ENCODE data around the gene ELP2.

Gene ELP2

DNA sequence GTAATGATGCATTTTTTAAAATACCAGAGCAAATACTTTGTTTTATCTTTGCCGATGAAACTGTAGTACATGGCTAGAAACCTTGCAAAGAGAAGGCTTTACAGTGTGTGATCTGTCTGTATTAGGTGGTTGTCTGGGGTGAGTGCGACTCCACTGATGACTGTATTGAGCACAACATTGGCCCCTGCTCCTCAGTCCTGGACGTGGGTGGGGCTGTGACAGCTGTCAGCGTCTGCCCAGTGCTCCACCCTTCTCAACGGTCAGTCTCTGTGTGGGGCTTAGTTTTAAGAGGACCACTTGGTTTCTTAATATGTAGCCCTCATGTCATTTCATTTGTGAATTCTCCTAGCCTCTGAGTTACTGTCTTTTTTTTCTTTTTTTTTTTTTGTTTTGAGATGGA, 40.2 kb downstream of the ELP2 start:
- H3K9ac ChIP-seq (ENCODE audit: low read depth in 1 of 2, low read length in 2 of 2): no peak overlapping the region
- H3K27ac ChIP-seq (ENCODE audit: low read depth in 2 of 2, low read length in 2 of 2): no peak overlapping the region
- H3K4me3 ChIP-seq (ENCODE audit: low read length in 2 of 2): no peak overlapping the region
- no peaks in the 10 kb centered on the region for H3K27me3 ChIP-seq (ENCODE audit: control insufficient read depth in 2 of 2, insufficient read depth in 2 of 2, low read length in 2 of 2)
- no peaks in the 10 kb centered on the region for H3K4me1 ChIP-seq (ENCODE audit: control insufficient read depth in 2 of 2, insufficient read depth in 2 of 2, low read length in 2 of 2)
- peaks cover 28 to 64% of the 10 kb centered on the region in 2 donors for H3K36me3 ChIP-seq (ENCODE audit: control insufficient read depth in 2 of 2, insufficient read depth in 2 of 2, low read length in 2 of 2)
- H3K9me3 ChIP-seq (ENCODE audit: control insufficient read depth in 2 of 2, low read length in 2 of 2): no peaks in the 10 kb centered on the region

DNA sequence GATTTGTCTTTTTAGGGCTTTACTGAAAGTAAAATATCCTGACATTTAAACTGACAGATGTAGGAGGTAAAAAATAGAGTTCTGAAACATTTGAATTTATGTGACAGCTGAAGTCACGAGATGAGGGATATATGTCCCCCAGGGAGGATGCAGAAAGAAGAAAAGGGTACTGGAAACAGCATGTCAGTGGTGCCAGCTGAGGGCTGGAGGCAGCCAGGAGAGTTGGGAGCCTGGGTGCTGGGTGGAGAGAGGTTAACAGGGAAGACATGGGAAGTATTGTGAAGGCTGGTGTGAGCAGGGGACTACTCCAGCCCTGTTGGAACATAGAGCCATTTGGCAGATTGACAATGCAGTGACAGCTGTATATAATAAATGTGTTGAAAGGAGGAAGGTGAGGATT, 45.8 kb downstream of the ELP2 start:
- peak overlapping the region in 1 of 2 donors; percentile 40 for H3K27ac ChIP-seq (ENCODE audit: low read depth in 2 of 2, low read length in 2 of 2)
- H3K27me3 ChIP-seq (ENCODE audit: control insufficient read depth in 2 of 2, insufficient read depth in 2 of 2, low read length in 2 of 2): no peaks in the 10 kb centered on the region
- no peaks in the 10 kb centered on the region for H3K9me3 ChIP-seq (ENCODE audit: control insufficient read depth in 2 of 2, low read length in 2 of 2)
- H3K9ac ChIP-seq (ENCODE audit: low read depth in 1 of 2, low read length in 2 of 2): no peak overlapping the region
- no peak overlapping the region for H3K4me3 ChIP-seq (ENCODE audit: low read length in 2 of 2)
- H3K4me1 ChIP-seq (ENCODE audit: control insufficient read depth in 2 of 2, insufficient read depth in 2 of 2, low read length in 2 of 2): peaks cover 2 to 5% of the 10 kb centered on the region in 2 donors
- H3K36me3 ChIP-seq (ENCODE audit: control insufficient read depth in 2 of 2, insufficient read depth in 2 of 2, low read length in 2 of 2): peaks cover 26 to 40% of the 10 kb centered on the region in 2 donors

DNA sequence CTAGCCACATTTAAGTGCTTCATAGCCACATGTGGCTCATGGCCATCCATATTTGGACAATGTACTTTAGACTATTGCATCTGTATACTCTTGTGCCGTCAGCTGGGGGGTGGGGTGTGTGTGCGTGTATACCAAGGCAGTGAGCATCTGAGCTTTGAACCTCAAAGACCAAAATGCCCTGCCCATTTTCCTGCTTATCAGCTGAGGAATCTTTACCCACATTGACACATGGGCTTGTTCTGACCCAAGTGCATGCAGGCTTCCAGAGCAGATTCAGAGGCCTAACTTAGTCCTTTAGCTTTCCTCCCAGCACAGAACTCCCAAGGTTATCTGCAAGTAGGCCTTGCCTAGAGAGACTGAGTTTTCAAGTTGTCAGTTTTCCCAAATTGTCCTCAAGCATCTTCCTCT, 46.5 kb downstream of the ELP2 start:
- Histone ChIP-seq H3K9ac (ENCODE audit: low read depth in 1 of 2, low read length in 2 of 2) (no peak overlapping the region), H3K4me3 (ENCODE audit: low read length in 2 of 2) (no peak overlapping the region), H3K27me3 (ENCODE audit: control insufficient read depth in 2 of 2, insufficient read depth in 2 of 2, low read length in 2 of 2) (no peaks in the 10 kb centered on the region), H3K9me3 (ENCODE audit: control insufficient read depth in 2 of 2, low read length in 2 of 2) (no peaks in the 10 kb centered on the region), H3K27ac (ENCODE audit: low read depth in 2 of 2, low read length in 2 of 2) (peak overlapping the region; percentile 36 to 38), H3K36me3 (ENCODE audit: control insufficient read depth in 2 of 2, insufficient read depth in 2 of 2, low read length in 2 of 2) (peaks cover 26 to 33% of the 10 kb centered on the region in 2 donors), H3K4me1 (ENCODE audit: control insufficient read depth in 2 of 2, insufficient read depth in 2 of 2, low read length in 2 of 2) (peaks cover 2 to 5% of the 10 kb centered on the region in 2 donors)

DNA sequence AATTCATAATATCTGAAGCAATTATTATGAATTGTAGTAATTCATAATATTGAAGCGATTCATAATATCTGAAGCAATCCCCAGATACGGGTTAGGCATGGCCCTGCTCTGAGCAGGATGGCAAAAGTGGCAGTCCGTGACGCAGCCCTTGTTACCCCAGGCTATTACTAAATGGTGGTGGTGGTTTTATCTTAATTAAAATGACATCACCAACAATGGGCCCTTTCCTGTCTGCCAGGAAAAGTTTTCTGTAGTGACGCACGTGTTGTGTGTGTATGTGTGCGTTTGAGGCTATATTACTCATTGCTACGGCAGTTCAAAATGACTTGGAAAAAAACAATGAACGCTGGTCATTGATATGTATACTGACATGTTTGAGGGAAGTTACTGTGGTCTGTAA, 47.0 kb downstream of the ELP2 start:
- Histone ChIP-seq H3K4me3 (ENCODE audit: low read length in 2 of 2) (no peak overlapping the region), H3K9ac (ENCODE audit: low read depth in 1 of 2, low read length in 2 of 2) (no peak overlapping the region), H3K27ac (ENCODE audit: low read depth in 2 of 2, low read length in 2 of 2) (peak overlapping the region; percentile 36 to 38), H3K36me3 (ENCODE audit: control insufficient read depth in 2 of 2, insufficient read depth in 2 of 2, low read length in 2 of 2) (peaks cover 26 to 29% of the 10 kb centered on the region in 2 donors), H3K27me3 (ENCODE audit: control insufficient read depth in 2 of 2, insufficient read depth in 2 of 2, low read length in 2 of 2) (no peaks in the 10 kb centered on the region), H3K4me1 (ENCODE audit: control insufficient read depth in 2 of 2, insufficient read depth in 2 of 2, low read length in 2 of 2) (peaks cover 2 to 5% of the 10 kb centered on the region in 2 donors), H3K9me3 (ENCODE audit: control insufficient read depth in 2 of 2, low read length in 2 of 2) (no peaks in the 10 kb centered on the region)

DNA sequence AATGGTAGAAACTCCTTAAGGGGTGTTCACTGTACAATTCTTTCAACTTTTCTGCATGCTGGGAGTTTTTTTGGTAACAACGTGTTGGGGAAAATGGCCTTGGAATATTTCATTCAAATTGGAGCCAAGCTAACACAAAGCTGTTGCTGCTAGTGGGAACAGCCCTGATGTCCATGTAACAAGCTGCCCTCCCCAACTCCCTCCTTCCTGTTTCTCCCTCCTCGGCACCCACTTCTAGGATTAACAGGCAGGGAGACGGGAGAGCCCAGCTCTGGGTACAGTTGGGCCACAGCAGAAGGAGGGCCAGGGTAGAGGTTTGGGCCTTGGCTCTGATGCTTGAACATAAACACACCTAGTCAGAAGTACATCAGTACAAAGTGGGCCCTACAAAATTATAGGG, 48.2 kb downstream of the ELP2 start:
- Histone ChIP-seq H3K36me3 (ENCODE audit: control insufficient read depth in 2 of 2, insufficient read depth in 2 of 2, low read length in 2 of 2) (peaks cover 20 to 21% of the 10 kb centered on the region in 2 donors), H3K27ac (ENCODE audit: low read depth in 2 of 2, low read length in 2 of 2) (no peak overlapping the region)

DNA sequence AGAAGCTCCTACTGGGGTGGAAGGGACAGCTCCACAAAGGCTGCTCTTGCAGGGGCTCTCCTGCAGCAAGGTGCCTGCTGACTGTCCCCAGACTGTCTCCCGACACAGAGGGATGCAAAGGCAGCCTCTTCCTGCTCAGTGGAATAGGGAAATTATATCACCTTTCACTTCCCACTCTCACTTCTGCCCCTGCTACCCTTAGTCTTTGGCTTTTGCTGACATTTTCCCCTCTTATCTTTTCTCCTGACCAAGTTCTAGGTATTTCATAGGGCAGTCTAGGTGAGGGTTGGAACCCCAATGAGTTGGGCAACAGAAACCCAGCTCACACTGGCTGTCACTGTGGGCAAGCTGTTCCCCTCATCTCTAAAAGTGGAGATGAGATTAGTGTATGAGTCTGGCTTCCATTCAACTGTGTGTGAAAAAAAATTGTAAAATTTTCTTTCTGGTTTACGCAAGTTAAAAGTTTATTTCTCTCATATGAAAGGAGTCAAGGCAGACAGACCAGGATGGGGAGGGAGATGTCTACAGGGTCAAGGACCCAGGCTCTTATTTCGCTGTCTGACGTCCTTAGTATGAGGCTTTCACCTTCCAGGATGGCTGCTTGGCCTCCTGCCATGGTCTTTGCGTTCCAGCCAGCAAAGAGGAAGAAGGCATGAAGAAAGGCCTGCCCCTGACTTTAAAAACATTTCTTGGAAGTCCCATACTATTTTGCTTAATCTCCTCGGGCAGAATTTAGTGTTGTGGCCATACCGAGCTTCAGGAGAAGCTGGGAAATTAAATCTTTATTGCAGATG, 50.1 kb downstream of the ELP2 start:
- no peak overlapping the region for H3K9ac ChIP-seq (ENCODE audit: low read depth in 1 of 2, low read length in 2 of 2)

More for the DNA sequence above, 48.2 kb downstream of the ELP2 start:
- Histone ChIP-seq H3K4me3 (ENCODE audit: low read length in 2 of 2) (no peak overlapping the region), H3K9me3 (ENCODE audit: control insufficient read depth in 2 of 2, low read length in 2 of 2) (no peaks in the 10 kb centered on the region), H3K9ac (ENCODE audit: low read depth in 1 of 2, low read length in 2 of 2) (no peak overlapping the region), H3K27me3 (ENCODE audit: control insufficient read depth in 2 of 2, insufficient read depth in 2 of 2, low read length in 2 of 2) (no peaks in the 10 kb centered on the region), H3K4me1 (ENCODE audit: control insufficient read depth in 2 of 2, insufficient read depth in 2 of 2, low read length in 2 of 2) (peaks cover 2 to 5% of the 10 kb centered on the region in 2 donors)

DNA sequence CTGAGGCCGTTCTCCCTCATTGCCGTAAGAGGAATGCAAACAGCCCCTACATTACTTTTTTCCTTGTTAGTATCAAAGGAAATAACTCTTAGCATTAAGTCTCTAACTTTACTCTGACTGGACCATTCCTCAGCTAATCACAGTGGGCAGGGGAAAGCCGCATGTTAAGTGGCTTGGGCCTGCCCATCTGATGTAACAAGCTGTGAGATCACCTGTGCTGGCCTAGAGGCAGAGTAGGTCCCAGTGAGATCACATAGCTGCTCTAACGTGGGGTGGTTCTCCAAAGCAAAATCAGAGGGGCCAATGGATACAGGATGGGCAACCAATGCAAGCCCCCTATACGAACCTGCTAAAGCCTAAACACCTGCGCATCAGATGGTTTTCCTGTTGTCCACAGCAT, 51.7 kb downstream of the ELP2 start:
- Histone ChIP-seq H3K27me3 (ENCODE audit: control insufficient read depth in 2 of 2, insufficient read depth in 2 of 2, low read length in 2 of 2) (no peaks in the 10 kb centered on the region), H3K9me3 (ENCODE audit: control insufficient read depth in 2 of 2, low read length in 2 of 2) (no peaks in the 10 kb centered on the region), H3K9ac (ENCODE audit: low read depth in 1 of 2, low read length in 2 of 2) (no peak overlapping the region), H3K4me3 (ENCODE audit: low read length in 2 of 2) (no peak overlapping the region), H3K27ac (ENCODE audit: low read depth in 2 of 2, low read length in 2 of 2) (no peak overlapping the region), H3K4me1 (ENCODE audit: control insufficient read depth in 2 of 2, insufficient read depth in 2 of 2, low read length in 2 of 2) (peaks cover 0 to under 1% of the 10 kb centered on the region in 2 donors), H3K36me3 (ENCODE audit: control insufficient read depth in 2 of 2, insufficient read depth in 2 of 2, low read length in 2 of 2) (peaks cover 2 to 3% of the 10 kb centered on the region in 2 donors)

More for the DNA sequence above, 50.1 kb downstream of the ELP2 start:
- no peak overlapping the region for H3K27ac ChIP-seq (ENCODE audit: low read depth in 2 of 2, low read length in 2 of 2)
- H3K27me3 ChIP-seq (ENCODE audit: control insufficient read depth in 2 of 2, insufficient read depth in 2 of 2, low read length in 2 of 2): no peaks in the 10 kb centered on the region
- H3K4me1 ChIP-seq (ENCODE audit: control insufficient read depth in 2 of 2, insufficient read depth in 2 of 2, low read length in 2 of 2): peaks cover 2 to 5% of the 10 kb centered on the region in 2 donors
- H3K36me3 ChIP-seq (ENCODE audit: control insufficient read depth in 2 of 2, insufficient read depth in 2 of 2, low read length in 2 of 2): peaks cover 10 to 11% of the 10 kb centered on the region in 2 donors
- H3K4me3 ChIP-seq (ENCODE audit: low read length in 2 of 2): no peak overlapping the region
- no peaks in the 10 kb centered on the region for H3K9me3 ChIP-seq (ENCODE audit: control insufficient read depth in 2 of 2, low read length in 2 of 2)

DNA sequence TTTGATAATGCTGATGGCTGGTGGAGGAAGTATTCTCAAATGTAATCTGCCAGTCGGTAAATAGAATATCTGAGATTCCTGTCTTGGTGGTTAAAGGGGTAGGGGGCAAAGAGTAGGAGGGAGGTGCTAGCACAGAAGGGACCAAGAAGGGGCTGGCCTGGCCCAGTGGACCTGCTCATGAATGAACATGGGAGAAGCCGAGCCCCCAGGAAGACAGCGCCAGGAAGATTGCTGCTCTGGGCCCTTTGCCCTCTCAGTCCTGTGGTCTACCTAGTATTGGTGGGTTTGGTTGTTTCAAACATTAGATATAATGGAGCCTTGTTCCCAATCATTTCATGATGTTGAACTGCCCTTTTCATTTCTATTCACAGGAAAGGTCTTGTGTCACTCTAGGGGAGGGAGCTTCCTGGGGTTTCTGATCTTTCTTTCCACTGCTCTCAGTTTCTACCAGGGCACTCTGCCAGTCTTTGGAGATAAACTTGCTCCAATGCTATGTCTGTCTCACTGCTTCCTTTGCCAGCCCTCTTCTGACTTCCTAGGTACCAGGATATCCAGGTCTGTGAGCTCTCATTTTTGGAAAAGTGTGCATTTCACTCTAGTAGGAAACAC, 52.3 kb downstream of the ELP2 start:
- H3K4me3 ChIP-seq (ENCODE audit: low read length in 2 of 2): no peak overlapping the region
- peaks cover 0 to 3% of the 10 kb centered on the region in 2 donors for H3K36me3 ChIP-seq (ENCODE audit: control insufficient read depth in 2 of 2, insufficient read depth in 2 of 2, low read length in 2 of 2)
- H3K9ac ChIP-seq (ENCODE audit: low read depth in 1 of 2, low read length in 2 of 2): no peak overlapping the region
- H3K4me1 ChIP-seq (ENCODE audit: control insufficient read depth in 2 of 2, insufficient read depth in 2 of 2, low read length in 2 of 2): no peaks in the 10 kb centered on the region
- H3K27me3 ChIP-seq (ENCODE audit: control insufficient read depth in 2 of 2, insufficient read depth in 2 of 2, low read length in 2 of 2): no peaks in the 10 kb centered on the region
- H3K27ac ChIP-seq (ENCODE audit: low read depth in 2 of 2, low read length in 2 of 2): no peak overlapping the region
- no peaks in the 10 kb centered on the region for H3K9me3 ChIP-seq (ENCODE audit: control insufficient read depth in 2 of 2, low read length in 2 of 2)

DNA sequence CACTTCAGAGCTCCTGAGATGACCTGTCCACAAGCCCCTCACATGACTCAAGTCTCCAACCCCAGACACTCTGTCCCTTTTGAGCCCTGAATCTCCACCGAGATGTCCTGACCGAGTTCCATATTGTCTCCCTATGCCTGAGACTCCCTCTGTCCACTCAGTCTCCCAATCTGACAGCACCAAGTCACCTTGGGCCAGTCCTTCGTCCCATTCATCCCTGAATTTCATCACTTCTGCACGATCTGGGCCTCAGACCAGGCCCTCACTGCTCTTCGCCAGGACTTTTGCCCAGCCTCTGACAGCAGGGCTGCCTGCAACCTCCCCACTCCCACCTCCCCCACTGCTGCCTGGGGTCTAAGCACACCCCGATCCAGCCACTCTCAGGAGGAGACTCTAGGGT, 53.3 kb downstream of the ELP2 start:
- H3K36me3 ChIP-seq (ENCODE audit: control insufficient read depth in 2 of 2, insufficient read depth in 2 of 2, low read length in 2 of 2): no peaks in the 10 kb centered on the region
- H3K27me3 ChIP-seq (ENCODE audit: control insufficient read depth in 2 of 2, insufficient read depth in 2 of 2, low read length in 2 of 2): no peaks in the 10 kb centered on the region
- no peak overlapping the region for H3K4me3 ChIP-seq (ENCODE audit: low read length in 2 of 2)
- no peaks in the 10 kb centered on the region for H3K9me3 ChIP-seq (ENCODE audit: control insufficient read depth in 2 of 2, low read length in 2 of 2)
- H3K4me1 ChIP-seq (ENCODE audit: control insufficient read depth in 2 of 2, insufficient read depth in 2 of 2, low read length in 2 of 2): peaks cover 3 to 4% of the 10 kb centered on the region in 2 donors
- no peak overlapping the region for H3K9ac ChIP-seq (ENCODE audit: low read depth in 1 of 2, low read length in 2 of 2)
- no peak overlapping the region for H3K27ac ChIP-seq (ENCODE audit: low read depth in 2 of 2, low read length in 2 of 2)

DNA sequence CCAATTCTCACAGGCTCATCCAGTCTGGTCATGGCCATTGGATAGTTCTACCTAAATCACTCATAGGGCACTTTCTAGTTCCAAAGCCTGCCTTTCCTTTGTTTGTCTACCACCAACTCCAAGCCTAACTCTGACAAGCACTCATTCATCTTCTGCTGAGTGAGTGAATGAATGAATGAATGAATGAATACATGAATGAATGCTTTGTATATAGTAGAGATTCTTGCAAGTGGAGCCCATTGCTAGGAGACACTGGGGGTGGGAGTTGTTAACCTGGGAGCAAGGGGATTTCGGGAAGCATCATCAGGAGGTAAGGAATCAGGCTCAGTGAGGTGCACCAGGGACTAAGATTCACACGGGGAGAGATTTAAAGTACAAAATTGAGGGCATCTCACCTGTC, 54.3 kb downstream of the ELP2 start:
- H3K9ac ChIP-seq (ENCODE audit: low read depth in 1 of 2, low read length in 2 of 2): no peak overlapping the region
- no peaks in the 10 kb centered on the region for H3K27me3 ChIP-seq (ENCODE audit: control insufficient read depth in 2 of 2, insufficient read depth in 2 of 2, low read length in 2 of 2)
- H3K27ac ChIP-seq (ENCODE audit: low read depth in 2 of 2, low read length in 2 of 2): no peak overlapping the region
- no peaks in the 10 kb centered on the region for H3K36me3 ChIP-seq (ENCODE audit: control insufficient read depth in 2 of 2, insufficient read depth in 2 of 2, low read length in 2 of 2)
- no peak overlapping the region for H3K4me3 ChIP-seq (ENCODE audit: low read length in 2 of 2)
- H3K9me3 ChIP-seq (ENCODE audit: control insufficient read depth in 2 of 2, low read length in 2 of 2): no peaks in the 10 kb centered on the region
- peaks cover 3 to 8% of the 10 kb centered on the region in 2 donors for H3K4me1 ChIP-seq (ENCODE audit: control insufficient read depth in 2 of 2, insufficient read depth in 2 of 2, low read length in 2 of 2)
